Iris pigment epithelial cell (primary cell): ENCODE data around the gene RNF157.

Source experiments
- DNase-seq: peaks from one replicate; pipeline ENCODE4 v3.0.0-alpha.2; 2011; ENCODE audit warnings: low read depth

Gene RNF157

DNA sequence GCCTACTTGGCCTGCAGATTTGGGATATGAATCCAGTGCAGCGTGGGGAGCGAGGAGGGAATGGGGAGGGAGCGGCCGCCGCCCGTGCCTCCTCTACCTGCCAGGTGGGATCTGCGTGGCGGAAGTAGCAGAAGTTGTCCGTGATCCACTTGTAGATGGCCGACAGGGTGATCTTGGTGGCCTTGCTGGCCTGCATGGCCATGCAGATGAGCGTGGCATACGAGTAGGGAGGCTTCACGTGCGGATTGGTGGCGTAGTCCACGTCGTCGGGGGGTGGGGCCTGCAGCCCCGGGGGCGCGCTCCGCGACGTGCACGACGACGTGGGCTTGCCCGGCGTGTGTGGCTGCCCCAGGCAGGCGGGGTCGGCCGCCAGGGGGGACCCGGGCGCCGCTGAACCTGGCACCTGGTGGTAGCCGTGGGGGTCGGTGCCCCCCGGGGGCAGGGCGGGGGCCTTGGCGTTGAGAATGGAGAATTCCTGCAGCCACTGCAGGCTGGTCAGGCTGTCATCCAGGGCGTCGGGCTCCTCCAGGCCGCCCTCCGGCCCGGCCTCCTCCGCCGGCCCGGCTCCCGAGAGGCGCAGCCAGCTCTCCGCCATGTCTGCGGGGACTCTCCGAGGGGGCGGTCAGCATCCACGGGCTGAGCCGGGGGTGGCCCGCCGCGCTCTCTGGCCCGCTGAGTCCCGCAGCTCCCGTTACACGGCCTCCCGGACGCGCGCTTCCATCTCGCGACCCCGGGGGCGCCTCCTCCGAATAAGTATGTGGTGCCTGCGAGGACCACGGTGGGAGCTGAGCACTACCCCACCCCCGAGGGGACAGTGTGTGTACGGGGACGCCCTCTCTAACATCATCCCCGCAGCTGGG, 100.3 kb downstream of the RNF157 start:
- no peak for DNase-seq

DNA sequence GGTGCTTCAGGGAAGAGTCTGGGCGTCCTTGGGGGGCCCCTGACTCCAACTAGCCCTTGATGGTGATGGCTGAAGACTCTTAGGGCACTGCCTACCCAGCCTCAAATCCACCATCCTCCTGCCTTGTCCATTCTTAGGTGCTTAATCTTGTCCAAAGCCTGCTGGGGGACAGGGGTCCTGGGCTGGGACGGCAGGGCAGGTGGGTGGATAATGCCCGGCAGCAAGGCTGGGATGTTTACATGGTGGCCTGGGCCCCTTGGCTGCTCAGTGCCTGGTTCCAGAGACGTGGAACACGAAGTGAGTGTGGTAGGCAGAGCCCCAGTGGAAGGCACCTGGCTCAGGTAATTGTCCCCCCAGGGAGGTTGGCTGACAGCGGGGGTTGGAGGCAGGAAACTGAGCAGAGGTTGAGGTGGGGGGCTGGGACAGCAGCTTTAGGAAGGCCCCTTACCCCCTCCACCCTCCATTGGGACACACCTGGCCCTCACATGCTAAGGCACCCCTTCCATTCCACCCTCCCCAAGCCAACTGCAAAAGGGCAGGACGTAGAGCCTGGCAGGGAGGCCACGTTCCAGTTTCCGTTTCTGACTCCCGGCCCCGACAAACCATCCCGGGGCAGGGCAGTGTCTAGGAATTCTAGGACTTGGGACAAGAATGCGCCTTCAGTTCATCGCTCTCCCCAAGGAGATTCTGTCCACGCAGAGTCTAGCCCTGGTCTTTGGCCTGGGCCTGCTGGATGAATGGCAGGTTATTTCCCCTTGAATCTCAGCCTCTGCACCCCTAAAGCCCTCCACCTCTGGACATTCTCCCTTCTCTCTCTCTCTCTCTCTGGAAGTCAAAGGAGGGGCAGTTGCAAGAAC, 101.2 kb downstream of the RNF157 start:
- no peak for DNase-seq

DNA sequence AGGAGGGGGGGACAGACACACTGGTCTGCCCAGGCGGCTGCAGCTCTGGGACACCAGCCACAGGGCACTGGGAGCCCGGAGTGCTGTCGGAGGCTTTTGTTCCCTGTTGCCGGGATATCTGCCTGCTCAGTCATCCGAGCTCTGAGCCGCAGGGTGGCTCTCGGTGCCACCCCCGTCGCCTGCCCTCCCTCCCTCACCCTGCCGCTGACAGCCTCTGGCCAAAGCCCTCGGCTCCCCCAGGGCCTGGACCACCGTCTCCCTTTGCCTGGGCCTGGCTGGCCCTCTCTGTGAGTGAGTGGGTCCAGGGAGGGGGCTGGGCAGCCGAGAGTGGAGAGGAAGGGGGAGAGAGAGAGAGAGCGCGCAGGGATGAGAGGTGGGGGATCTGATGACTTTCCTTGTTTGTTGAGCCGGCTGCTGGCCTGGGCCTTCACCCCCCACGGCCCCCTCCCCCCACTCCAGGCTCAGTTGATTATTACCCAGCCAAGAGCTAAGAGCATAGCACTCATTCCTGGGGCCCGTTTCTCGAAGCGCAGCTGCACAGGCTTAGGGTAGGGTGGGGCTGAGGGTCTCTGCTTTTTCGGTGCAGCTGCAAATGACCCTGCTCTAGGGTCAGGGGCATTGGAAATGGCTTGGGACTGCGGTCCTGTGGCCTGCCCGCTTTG, 101.9 kb downstream of the RNF157 start:
- no peak for DNase-seq

DNA sequence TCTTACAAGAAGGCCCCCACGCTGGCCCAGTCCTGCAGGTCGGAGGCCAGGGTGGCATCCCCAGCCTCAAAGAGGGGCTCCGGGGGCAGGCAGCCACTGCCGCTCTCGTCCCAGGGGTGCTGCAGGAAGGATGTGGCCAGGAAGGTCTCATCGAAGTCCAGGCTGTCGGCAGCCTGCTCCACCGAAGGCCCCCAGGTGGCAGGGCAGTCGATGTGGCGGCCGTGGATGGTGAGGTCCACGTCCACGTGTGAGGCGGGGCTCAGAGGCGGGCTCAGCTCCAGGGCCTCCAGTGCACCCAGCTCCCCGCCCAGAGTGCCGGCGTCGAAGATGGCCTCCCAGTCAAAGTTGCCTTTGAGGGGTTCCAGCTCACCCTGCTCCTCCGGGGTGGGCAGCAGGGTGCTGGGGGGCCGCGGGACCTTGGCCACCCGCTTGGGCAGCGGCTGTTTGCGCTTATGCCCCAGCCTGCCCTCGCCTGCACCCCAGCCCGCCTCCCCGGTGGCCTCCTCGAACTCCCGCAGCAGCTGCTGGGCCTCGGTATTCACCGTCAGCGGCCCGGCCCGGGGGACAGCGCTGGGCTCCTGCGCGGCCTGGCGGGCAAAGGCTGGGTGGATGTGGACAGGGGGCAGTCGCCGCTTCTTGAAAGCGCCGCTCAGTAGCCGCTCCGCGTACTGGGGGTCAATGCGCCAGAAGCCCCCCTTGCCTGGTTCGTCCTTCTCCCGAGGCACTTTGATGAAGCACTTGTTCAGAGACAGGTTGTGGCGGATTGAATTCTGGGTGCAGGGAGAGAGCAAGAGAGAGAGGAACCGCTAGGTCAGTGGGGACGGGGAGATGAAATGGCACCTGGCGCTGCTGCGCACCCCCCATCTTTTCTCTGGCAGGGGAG, 102.7 kb downstream of the RNF157 start:
- DNase-seq: no peak

DNA sequence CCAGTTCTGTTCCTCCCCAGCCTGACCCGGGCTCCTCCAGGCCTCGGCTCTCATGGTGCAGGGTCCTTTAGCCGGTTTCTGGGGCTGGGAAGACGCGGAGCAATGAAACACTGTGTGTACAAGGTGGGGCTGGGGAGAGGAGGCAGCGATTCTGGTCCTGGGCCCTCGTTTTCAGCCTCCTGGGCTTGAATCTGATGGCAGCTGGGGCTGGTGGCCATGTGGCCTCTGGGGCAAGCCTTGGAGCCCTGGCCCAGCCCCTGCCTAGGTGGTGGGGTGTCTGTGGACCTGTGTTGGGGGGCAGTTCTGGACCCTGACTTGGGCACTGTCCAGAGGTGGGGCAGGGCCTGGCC, 103.3 kb downstream of the RNF157 start:
- DNase-seq: no peak

DNA sequence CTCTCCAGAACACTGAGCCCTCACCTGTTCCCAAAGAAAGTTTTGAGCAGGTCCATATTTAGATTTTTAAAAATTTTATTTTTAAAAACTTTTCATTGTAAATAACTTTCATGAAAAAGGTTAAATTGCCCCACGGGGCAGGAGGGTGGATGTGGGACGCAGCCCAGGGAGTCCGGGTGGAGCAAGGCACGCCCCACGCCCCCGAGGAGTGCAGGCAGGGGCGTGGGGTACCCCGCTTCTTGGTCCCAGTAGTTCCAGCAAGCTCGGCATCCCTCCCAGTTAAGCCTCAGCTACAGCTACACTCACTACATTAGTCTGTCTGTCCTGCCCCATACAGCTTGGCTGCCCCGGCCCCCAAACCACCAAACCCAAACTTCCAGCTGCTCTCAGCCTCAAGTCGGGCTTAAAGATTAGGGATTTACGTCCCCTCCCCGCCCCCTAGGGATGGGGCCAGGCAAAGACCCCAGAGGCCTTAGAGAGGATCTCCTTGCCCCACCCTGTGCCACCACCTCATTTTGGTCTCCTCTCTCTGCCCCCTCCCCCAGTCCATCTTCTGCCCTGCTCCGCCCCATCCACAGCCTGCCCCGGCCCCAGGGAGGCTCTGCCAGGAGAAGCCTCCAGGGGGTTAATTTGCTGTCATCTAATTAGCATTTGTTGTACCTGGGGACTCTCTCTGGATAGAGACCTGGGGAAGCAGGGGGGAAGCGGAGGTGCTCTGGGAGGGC, 103.9 kb downstream of the RNF157 start:
- no peak for DNase-seq

DNA sequence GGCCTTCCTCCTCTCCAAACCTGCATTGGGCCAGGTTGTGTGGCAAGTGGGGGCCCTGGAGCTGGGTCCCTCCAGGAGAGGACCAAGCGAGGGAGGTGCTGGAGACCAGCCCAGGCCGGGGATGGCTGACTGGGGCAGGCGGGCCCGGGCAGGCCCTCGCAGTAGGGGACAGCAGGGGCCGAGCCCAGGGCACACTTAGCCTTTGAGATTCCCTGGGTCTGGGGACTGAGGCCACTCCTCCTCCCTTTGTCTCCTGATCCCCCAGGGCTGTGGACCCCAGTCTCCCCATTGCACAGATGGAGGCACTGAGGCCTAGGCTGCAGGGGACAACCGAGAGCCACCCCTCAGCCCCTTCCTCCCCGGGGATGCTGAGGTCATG, 104.5 kb downstream of the RNF157 start:
- no peak for DNase-seq

DNA sequence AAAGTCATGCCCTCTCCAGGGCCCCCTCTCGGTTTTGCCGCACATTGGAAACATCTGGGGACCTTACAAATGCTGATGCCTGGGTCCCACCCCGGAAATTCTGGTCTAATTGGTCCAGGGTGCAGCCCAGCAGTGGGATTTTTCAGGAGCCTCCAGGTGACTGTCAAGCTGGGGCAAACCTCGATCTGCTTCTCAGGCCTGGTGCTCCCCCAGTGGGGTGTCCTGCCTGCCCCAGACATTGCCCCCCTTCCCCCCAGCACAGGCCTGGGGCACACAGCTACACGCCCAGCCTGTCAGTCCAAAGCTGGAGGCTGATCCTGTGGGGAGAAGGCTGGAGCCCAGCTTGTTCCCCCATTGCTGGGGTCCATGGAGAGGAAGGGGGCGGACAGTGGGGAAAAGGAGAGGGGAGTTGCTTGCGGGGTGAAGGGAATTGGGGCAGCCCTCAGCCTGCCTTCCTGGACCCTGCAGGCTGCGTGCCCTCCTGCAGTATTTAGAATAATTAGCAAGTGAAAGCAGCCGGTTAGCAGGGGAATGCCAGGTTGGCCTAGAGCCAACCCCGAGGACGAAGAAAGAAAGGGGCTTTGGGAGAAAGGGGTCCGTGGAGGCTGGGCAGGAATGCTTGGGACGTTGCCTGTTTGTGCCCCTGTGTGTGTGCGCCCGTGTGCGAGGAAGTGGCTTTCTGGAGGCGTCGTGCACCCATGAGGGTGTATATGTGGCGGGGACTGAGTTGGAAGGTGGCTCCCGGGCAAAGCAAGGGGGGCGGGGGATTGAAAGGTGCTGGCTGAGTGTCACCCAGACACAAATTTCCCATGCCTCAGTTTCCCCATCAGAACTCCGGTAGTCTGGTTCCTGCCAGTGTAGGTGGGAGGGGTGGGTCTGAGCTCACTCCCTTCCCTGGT, 105.1 kb downstream of the RNF157 start:
- DNase-seq: no peak

DNA sequence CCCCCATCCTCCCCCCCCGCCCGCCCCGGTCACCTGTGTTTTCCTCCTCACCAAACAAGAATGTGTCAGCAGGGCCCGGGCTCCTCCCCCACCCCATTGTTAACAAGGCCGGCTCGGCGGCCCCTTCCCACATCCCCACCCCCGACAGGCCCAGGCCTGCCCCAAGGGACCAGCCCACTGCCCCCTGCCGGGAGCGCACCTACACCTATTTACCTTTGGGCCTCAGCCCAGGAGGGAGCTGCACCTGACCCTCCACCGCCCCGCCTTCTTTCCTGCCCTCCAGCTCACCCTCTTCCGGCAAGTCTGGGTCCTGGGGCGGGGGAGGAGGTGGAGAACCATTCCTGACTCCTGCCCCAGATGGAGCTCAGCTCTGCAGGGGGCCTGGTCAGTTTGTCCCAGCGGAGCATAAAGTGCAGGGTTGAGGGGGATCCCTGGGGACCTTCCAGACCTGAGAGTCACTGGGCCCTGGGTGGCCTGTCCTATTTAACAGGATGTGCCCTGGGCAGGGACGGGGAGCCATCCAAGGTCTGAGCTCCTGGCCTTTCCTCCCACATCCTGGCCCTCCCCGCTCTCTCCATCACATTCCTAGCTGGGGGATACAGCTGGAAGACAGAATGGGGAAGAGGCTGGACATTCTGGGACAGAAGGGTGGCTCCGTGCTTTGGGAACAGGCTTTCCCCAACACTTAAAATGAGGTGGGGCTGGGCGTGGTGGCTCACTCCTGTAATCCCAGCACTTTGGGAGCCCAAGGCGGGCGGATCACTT, 107.5 kb downstream of the RNF157 start:
- no peak for DNase-seq

DNA sequence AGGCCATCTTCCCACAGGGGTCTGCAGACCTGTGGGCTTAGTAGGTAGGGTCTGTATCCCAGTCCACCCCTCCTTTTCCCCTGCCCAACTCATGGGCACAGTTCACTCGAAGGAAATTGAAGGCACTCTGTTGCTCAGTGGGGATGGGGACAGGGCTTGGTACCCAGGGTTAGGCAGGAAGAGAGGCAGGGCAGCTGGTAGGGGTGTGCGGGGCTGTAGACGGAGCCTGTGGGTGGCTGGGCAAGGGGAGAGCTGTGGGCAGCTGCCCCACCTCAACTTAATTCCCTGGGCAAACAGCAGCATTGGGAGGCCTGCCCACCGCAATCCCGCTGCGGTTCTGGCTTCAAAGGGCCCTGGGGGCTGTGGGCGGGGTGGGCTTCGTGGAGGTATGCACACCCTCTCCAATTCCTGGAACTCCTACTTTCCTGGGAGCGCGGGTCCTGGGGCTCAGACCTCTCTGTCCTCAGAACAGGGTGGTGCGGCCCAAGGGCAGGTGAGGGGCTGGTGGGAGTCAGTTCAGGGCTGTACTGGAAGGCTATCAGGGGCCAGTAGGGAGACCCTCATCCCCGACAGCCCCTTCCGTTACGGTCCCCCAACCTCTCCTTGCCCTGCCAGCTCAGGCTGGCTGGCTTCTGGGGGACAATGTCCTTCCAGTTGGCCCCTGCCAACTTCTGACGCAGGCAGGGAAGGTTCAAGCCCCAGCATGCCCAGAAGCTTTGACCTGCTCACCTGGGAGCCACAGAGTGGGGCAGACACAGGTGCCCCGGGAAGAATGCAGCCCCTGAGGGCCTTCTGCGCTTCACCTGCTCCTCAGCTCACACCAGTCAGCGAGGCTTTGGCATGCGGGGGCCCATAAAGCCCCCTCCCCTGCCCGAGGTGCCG, 108.4 kb downstream of the RNF157 start:
- DNase-seq: no peak

DNA sequence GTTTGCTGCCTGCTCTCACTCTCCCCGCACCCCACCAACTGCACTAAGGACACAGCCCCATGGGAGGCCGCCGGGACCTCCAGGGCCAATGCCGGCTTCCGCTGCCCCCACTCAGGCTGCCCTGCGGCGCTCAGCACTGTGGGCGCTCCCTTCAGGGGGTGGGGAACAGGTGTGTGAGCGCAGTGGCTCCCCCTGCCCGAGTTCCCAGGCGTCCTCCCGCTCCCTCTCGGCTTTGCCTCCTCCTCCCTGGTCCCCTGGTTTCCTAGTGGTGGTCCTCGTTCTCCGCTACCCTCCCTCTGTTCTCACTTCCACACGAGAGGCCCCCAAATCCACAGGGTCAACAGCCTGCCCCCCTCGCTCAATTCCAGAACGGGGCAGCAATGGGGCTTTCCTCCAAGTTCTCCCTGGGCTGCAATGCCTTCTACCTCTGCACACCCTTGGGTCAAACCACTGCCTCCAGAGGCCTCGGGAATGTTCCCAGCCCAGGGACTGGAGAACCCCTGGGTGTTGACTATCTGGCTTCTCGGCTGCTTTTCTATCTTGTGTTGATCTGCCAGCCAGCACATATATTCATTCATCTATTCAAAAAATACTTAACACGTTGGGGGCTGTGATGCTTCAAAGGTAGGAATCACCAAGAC, 109.1 kb downstream of the RNF157 start:
- no peak for DNase-seq

DNA sequence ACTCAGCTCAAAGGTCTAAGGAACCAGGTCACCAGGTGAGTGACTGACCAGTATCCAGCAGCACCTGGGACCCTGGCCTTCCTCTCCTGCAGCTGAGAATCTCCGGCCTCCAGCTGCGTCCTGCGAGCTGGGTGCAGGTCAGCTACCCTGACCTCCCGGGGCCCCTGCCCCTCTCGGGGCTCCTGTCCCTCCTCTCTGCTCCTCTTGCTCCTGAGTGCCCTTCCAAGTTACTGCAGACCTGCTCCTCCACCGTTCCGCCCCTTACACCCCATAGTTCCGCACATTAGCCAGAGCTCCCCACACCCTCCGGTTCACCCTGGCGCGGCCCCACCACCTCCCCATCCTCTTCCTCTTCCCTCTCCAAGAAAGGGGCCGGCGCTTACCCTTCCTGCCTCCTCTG, 109.8 kb downstream of the RNF157 start:
- DNase-seq: no peak

DNA sequence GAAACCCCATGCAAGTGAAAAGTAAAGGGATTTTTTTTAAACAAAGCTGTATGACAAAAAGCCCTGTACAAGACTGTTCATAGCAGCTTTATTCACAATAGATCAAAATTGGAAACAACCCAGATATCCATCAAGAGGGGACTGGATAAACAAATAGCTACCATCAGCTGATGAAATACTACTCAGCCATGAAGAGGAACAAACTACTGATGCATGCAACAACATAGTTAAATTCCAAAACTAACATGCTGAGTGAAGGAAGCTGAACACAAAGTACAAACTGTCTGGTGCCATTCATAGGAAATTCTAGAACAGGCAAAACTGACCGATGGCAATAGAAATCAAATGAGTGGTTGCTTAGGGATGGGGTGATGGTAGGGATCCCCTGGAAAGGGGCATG, 114.4 kb downstream of the RNF157 start:
- no peak for DNase-seq

DNA sequence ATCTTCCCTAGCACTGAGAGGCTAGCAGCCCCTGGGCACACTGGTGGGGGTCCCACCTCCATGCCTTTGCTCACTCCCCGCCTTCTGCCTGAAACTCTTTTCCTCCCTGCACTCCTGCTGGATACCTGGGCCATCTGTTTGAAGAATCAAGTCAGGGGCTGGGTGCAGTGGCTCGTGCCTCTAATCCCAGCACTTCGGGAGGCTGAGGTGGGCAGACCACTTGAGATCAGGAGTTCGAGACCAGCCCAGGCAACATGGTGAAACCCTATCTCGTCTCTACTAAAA, 115.0 kb downstream of the RNF157 start:
- no peak for DNase-seq

DNA sequence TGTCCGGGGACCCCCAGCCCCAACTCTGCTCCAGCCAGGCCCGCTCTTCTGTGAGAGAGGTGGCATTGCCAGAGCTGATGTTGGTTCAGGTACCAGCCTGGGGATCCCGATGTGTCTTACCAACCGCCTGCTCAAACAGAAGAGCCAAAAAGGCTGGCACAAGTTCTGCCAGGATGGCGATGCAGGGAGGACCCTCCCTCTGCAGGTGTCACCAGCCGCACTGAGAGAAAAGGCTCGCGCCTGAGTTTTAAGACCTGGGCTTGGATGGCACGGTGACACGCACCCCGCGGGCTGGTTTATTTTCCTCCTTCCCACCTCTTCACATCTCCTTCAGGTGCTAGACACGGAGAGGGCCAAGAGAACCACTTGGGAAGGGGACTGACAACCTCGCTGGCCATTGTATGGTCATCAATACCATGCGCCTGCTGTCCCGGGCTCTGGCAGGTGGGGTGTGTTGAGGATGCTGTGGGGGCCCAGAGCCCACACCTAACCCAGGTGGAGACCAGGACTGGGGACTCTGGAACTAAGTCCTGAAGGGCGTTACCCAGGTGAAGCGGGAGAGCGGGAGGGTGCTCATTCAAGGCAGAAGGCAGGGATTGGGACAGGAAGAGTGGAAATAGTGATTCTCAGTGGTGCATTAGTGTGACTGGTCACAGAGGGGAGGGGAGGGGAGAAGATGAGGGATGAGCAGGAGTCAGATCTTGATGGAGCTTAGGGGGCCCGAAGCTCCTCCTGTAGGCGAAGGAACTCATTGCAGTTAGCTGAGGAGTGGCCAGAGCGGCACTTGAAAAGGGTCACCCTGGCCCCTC, 115.5 kb downstream of the RNF157 start:
- DNase-seq: peak; percentile 12

DNA sequence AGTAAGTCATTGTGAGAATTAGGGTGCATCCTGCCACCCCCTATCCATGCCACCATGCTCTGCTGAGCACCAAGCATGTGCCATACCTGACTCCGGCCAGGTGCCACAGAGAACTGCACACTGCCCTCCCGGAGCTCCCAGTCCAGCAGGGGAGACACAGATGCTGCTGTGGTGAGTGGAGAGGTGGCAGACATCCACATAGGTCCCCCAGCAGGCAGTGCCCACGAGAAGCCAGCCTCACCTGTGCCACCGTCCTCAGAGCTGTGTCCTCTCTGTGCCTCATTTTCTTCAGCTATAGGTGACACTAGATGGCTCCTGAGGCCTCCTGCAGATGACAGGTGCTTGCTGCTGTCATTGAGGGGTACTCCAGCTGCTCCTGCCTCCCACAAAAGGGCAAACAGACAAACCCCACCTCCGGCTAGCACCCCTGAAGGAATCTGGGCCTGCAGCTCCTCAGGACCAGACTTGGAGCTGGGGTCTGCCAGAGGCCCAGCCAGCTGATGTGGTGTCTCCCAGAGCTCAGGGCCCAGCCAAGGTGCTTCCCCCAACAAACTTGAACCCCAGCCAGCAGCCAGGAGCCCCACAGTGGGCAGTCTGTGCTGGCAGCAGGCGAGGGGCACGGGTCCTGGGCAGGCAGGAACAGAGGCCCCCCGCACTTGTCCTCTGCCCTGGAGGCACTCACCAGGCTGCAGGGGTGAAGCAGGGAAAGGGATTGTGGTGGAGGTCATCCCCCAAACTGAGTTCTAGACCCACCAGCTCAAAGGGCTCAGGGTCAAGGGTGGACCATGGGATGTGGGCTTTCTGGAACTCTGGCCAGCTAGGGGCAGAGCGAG, 116.3 kb downstream of the RNF157 start:
- no peak for DNase-seq

DNA sequence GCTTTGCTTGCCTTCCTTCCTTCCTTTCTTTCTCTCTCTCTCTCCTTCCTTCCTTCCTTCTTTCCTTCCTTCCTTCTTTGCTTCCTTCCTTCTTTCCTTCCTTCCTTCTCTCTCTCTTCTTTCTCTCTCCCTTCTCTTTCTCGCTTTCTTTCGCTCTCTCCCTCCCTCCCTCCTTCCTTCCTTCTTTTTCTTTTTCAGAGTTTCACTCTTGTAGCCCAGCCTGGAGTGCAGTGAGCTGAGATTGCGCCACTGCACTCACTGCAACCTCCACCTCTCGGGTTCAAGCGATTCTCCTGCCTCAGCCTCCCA, 117.1 kb downstream of the RNF157 start:
- DNase-seq: no peak
